ENCODE data around the gene SERPINB4.

Gene SERPINB4

DNA sequence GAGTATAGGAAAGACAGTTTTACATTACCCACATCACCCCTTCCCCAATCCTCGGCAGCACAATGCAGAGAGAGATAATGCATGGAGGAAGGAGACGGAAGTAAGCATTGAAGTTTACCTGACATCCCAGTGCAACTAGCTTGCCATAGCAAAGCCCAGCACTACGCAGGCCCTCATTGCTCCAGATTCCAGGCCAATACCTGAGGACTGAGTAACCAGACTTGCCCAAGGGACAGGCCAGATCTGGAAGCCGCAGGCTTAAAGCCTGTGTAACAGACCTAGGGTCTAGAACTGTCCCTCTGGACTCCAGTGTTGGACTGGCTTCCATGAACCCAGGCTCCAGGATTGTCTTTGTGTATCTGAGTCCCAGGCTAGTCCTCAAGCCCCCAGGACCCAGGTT lies 17.6 kb downstream of the SERPINB4 start:
- DNase-seq: no peak

DNA sequence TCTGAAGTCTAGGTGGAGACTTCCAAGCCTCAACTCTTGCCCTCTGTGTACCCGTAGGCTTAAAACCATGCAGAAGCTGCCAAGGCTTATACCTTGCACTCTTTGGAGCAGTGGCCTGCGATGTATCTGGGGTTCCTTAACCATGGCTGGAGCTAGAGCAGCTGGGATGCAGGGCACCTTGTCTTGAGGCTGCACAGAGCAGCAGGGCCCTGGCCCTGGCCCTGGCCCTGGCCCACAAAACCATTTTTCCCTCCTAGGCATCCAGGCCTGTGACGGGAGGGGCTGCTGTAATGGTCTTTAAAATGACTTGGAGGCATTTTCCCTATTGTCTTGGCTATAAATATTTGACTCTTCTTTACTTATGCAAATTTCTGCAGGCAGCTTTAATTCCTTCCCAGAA lies 19.2 kb downstream of the SERPINB4 start:
- DNase-seq: no peak

DNA sequence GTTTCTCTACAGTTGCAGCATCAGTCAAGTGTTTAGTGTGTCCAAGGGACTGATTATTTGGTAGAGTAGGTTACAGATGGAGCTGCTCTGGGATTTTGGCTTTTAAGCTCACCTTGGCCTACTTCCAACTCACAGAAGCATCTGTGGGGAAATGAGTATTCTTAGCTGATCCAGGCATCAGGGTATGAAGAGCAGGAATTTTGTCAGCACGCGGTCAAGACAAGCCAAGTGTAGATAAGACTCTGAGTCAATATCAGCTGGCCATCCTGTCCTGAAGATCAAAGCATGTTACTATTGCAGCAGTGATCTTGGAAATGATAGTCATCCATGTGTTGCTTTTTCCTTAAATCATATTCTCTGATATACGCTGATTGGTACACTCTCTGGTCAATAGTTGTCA lies 24.4 kb downstream of the SERPINB4 start:
- peak; percentile 72 for DNase-seq

GRCh38 chr18:63617915-63618234 lies 26.2 kb downstream of the SERPINB4 start:
- DNase-seq: no peak

- peak; percentile 100 for DNase-seq
Observed at GRCh38 chr18:63617049-63617914, 26.8 kb downstream of the SERPINB4 start.

- no peak for DNase-seq
Observed at GRCh38 chr18:63613420-63613819, 30.6 kb downstream of the SERPINB4 start.

- no peak for DNase-seq
Observed at GRCh38 chr18:63606526-63606925, 37.5 kb downstream of the SERPINB4 start.

DNA sequence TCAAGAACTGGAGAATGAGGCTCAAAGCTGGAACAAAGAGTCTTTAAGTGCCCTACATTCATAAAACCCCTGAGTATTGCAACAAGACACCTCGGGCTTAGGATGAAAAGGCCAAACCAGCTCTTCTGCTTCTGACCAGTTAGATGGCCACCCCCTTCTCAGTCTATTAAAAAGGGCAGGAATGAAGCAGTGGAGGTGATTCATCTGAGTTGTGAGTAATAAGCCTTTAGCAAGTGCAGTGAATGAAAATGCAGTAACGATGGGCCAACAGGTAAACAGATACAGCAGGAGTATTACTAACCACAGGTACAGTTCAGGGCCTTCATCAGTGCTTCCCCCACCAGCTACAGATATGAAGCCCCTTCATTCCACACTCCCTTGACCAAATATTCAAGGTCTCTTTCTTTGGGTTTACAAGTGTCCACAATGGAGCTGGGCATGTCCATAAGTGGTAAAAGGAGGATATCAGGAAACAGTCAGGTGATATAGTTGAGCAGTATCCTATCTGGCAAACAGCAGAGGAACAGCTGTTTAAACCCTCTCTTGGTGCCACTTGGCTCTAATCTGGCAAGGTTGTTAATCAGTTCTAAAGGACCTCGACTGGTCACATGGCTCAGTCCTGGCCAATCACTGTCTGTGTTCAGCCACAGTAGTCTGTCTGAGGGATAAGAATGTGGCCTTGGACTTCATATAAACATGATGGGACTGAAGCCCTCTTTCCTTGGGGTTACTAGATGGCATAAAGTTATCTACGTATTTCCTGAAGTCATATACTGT lies 39.1 kb downstream of the SERPINB4 start:
- peak; percentile 32 for DNase-seq

DNA sequence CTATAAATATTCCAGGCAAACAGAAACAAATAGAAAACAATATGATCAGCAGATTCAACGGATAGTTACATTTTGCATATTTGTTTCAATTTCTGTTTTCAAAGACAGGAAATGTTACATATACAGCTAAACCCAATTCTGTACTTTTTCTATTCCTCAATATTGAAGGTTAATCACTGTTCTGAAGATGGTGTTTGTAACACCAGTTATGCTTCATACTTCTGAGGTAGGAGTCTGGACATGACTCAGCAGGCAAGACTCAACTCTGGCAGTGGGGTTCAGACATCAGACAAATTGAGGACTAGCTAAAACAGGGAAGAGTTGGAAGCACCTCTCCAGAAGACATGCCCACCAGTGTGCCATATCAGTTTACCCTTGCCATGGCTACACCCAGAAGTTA lies 40.3 kb downstream of the SERPINB4 start:
- DNase-seq: no peak

- DNase-seq: no peak
Observed at GRCh38 chr18:63603355-63603754, 40.7 kb downstream of the SERPINB4 start.

- DNase-seq: no peak
Observed at GRCh38 chr18:63596964-63597363, 47.1 kb downstream of the SERPINB4 start.

- no peak for DNase-seq
Observed at GRCh38 chr18:63592471-63592870, 51.6 kb downstream of the SERPINB4 start.

GRCh38 chr18:63591725-63592124 lies 52.3 kb downstream of the SERPINB4 start:
- no peak for DNase-seq

DNA sequence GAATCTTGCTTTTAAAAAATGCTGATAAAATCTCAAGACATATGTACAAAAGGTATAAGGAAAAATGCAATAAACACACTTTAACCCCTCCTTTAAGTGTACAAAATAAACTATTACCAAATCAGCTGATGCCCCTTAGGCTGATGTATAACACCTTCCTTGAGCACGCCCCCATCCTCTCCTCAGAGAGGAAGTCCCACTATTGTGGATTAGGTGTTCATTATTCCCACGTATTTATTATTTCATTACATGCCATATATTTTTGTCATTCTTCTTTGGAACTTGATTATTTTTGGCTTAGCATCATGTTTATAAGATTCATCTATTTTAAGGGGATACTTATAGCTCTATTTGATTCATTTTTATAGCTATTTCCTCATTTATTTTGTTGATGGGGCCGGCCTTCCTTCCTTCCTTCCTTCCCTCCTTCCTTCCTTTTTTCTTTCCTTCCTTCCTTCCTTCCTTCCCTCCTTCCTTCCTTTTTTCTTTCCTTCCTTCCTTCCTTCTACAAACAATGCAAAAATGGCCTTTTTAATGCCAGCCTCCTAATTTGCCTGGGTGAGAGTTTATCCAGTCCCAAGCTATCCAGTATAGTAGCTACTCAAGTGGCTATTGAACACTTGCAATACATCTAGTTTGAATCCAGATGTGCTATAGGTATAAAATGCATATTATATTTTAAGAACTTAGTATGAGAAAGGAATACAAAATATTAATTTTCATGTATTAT lies 52.9 kb downstream of the SERPINB4 start:
- DNase-seq: no peak

DNA sequence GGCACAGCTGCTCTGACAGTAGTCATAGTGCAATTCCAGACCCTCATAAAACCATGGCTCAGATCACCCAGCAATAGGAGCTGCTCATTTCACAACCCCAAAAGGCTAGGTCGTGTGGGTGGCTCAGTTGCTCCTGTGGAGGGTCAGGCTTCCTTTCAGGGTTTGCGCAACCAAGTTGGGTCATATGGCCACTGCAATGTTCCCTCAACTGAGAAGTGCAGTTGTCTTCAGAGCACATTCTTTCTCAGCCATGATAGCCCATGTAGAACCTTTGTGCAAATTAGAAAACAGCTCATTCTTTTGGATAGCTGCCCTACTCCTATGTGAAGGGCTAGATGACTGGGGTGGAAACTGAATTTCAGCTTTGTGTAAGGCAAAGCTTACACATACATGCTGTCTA lies 53.7 kb downstream of the SERPINB4 start:
- no peak for DNase-seq

- DNase-seq: no peak
Observed at GRCh38 chr18:63588909-63589308, 55.1 kb downstream of the SERPINB4 start.
